Upper lobe of left lung (tissue), 6 donors: ENCODE measurements around the gene NKX2-1. TPM values are rescaled to one million over a fixed set of nuclear protein-coding genes. Genes with fewer than 3 reads are reported as not detected.

Experiments
- ATAC-seq, 2 donors: fragments of 200-7000 bp; cut with Tn5 transposase; one replicate each; pipeline ENCODE4 v1.9.1; 2022; ENCODE audit warnings: mild to moderate bottlenecking in 2 of 2, moderate library complexity in 2 of 2; ENCODE audit not compliant: low FRiP score in 2 of 2
- DNase-seq, 2 donors: peaks; one replicate each; pipeline ENCODE4 v3.0.0-alpha.2; 2019 to 2020
- H3K27ac ChIP-seq, 4 donors: fragments of 200-600 bp; sonication (generic); one replicate each; pipeline ENCODE4 v1.5.1; 2016 to 2019
- H3K27me3 ChIP-seq, 4 donors: fragments of 200-600 bp; sonication (generic); one replicate each; pipeline ENCODE4 v1.5.1; 2017 to 2019
- H3K36me3 ChIP-seq, 4 donors: fragments of 200-600 bp; sonication (generic); one replicate each; pipeline ENCODE4 v1.5.1; 2016 to 2019
- H3K4me1 ChIP-seq, 4 donors: fragments of 200-600 bp; sonication (generic); one replicate each; pipeline ENCODE4 v1.5.1; 2018 to 2019
- H3K4me3 ChIP-seq, 4 donors: fragments of 200-600 bp; sonication (generic); one replicate each; pipeline ENCODE4 v1.5.1; 2017 to 2019; ENCODE audit warnings: mild to moderate bottlenecking in 2 of 4, moderate library complexity in 1 of 4
- H3K9me3 ChIP-seq, 4 donors: fragments of 200-600 bp; sonication (generic); one replicate each; pipeline ENCODE4 v1.5.1; 2018 to 2019
- CTCF ChIP-seq, 6 experiments: fragments of 450-650 bp in 4 of 6; fragments of 200-600 bp in 2 of 6; sonication (generic) in 2 of 6; IDR thresholded peaks; one replicate each; pipeline ENCODE4 v1.5.1; 2016 to 2019; ENCODE audit warnings: antibody characterized with exemption in 6 of 6
- EP300 ChIP-seq, 4 donors: sonication (generic); formaldehyde crosslinking; IDR thresholded peaks; one replicate each; pipeline ENCODE4 v1.5.1; 2017; ENCODE audit warnings: antibody characterized with exemption in 4 of 4, control low read depth in 2 of 4
- POLR2A ChIP-seq, 4 donors: fragments of 450-650 bp; IDR thresholded peaks; one replicate each; pipeline ENCODE4 v1.5.1; 2016 to 2017; ENCODE audit warnings: antibody characterized with exemption in 4 of 4, mild to moderate bottlenecking in 2 of 4
- POLR2AphosphoS5 ChIP-seq, 2 donors: sonication (generic); formaldehyde crosslinking; IDR thresholded peaks; one replicate each; pipeline ENCODE4 v1.5.1; 2017; ENCODE audit warnings: antibody characterized with exemption in 2 of 2
- WGBS, 2 donors: methylation state at CpG; one replicate each; pipeline ENCODE4 v1.1.5; 2017 to 2018; 5-methylcytosine and 5-hydroxymethylcytosine counted together
- total RNA-seq, 6 donors: library from RNA; depleted of rRNA in 4 of 6; stranded (reverse); fragments of >200 nt in 4 of 6; gene quantifications; one replicate each; pipeline versions ENCODE4 v1.1.0 to v1.2.1, GENCODE V29; 2016 to 2021
- donor health status: DM: no; HTN: no; CAD: no; lungs with moderate emphysema.
- donor health status: DM: no; HTN: yes; CAD: no; lungs with severe emphysema.

NKX2-1 gene
- total RNA-seq, 6 donors from 2014 or later: 140 to 467 (median 284) TPM

GRCh38 chr14:36514278-36515104 is 5.5 kb downstream of the NKX2-1 start:
- ATAC-seq (peak; percentile 3 to 48), DNase-seq (peak; percentile 56 to 83)
- TF ChIP-seq POLR2AphosphoS5 (IDR thresholded peaks at IDR 0.05): peak in 1 of 2 donors; percentile 34
- no peak for TF ChIP-seq EP300 (IDR thresholded peaks at IDR 0.05)
- peak in 1 of 4 donors; percentile 78 for TF ChIP-seq POLR2A (IDR thresholded peaks at IDR 0.05)
- no peak for TF ChIP-seq CTCF (IDR thresholded peaks at IDR 0.05)
- H3K36me3 ChIP-seq: no peaks in the 10 kb centered on the region
- H3K9me3 ChIP-seq: no peaks in the 10 kb centered on the region
- 2 to 3% methylated on average over 37 to 38 of the region's 38 CpGs for WGBS, 2 donors
- peaks cover 3 to 24% (median 9%) of the 10 kb centered on the region in 4 donors for H3K4me1 ChIP-seq
- H3K27ac ChIP-seq: peak overlapping the region; percentile 83 to 93 (median 88)
- peaks cover 0 to 51% (median 15%) of the 10 kb centered on the region in 4 donors for H3K27me3 ChIP-seq
- peak overlapping the region in 3 of 4 donors; percentile 35 to 54 (median 52) for H3K4me3 ChIP-seq

GRCh38 chr14:36513451-36514277 is 6.4 kb downstream of the NKX2-1 start:
- peak; percentile 15 to 39 for TF ChIP-seq POLR2AphosphoS5 (IDR thresholded peaks at IDR 0.05)
- TF ChIP-seq CTCF (IDR thresholded peaks at IDR 0.05): no peak
- peak in 3 of 4 donors; percentile 24 to 83 (median 37) for TF ChIP-seq POLR2A (IDR thresholded peaks at IDR 0.05)
- peak in 2 of 4 donors; percentile 4 to 38 for TF ChIP-seq EP300 (IDR thresholded peaks at IDR 0.05)
- Histone ChIP-seq H3K9me3 (no peaks in the 10 kb centered on the region), H3K27me3 (peaks cover 0 to 46% (median 11%) of the 10 kb centered on the region in 4 donors), H3K27ac (peak overlapping the region; percentile 83 to 93 (median 88)), H3K4me1 (peaks cover 0 to 16% (median 1%) of the 10 kb centered on the region in 4 donors), H3K4me3 (peak overlapping the region in 3 of 4 donors; percentile 35 to 54 (median 52)), H3K36me3 (no peaks in the 10 kb centered on the region)
- WGBS, 2 donors: 6 to 8% methylated on average over 2 to 38 of the region's 38 CpGs
- ATAC-seq (peak; percentile 18 to 80), DNase-seq (peak; percentile 82 to 83)

GRCh38 chr14:36513012-36513420 is 7.0 kb downstream of the NKX2-1 start:
- ATAC-seq: no peak
- TF ChIP-seq POLR2A (IDR thresholded peaks at IDR 0.05): no peak
- TF ChIP-seq CTCF (IDR thresholded peaks at IDR 0.05): no peak
- TF ChIP-seq POLR2AphosphoS5 (IDR thresholded peaks at IDR 0.05): no peak
- WGBS, 2 donors: 3 to 7% methylated on average over 17 of the region's 17 CpGs
- peak in 1 of 2 donors; percentile 58 for DNase-seq
- Histone ChIP-seq H3K4me3 (peak overlapping the region in 3 of 4 donors; percentile 35 to 54 (median 52)), H3K36me3 (no peaks in the 10 kb centered on the region), H3K27me3 (peaks cover 0 to 40% (median 11%) of the 10 kb centered on the region in 4 donors), H3K27ac (peak overlapping the region; percentile 83 to 93 (median 88)), H3K9me3 (no peaks in the 10 kb centered on the region), H3K4me1 (peaks cover 0 to 10% (median 0%) of the 10 kb centered on the region in 4 donors)

GRCh38 chr14:36512585-36513003 is 7.4 kb downstream of the NKX2-1 start:
- Histone ChIP-seq H3K27ac (peak overlapping the region; percentile 83 to 93 (median 88)), H3K4me3 (peak overlapping the region in 3 of 4 donors; percentile 35 to 54 (median 52)), H3K9me3 (no peaks in the 10 kb centered on the region), H3K27me3 (peaks cover 0 to 36% (median 9%) of the 10 kb centered on the region in 4 donors), H3K36me3 (no peaks in the 10 kb centered on the region), H3K4me1 (peaks cover 0 to 6% (median 0%) of the 10 kb centered on the region in 4 donors)
- DNase-seq (no peak), ATAC-seq (no peak)
- WGBS, 2 donors: 3 to 6% methylated on average over 7 to 9 of the region's 9 CpGs
- TF ChIP-seq POLR2A (IDR thresholded peaks at IDR 0.05) (peak in 1 of 4 donors; percentile 23), EP300 (IDR thresholded peaks at IDR 0.05) (no peak)
